ENCODE measurements around the gene PTOV1.

DNA sequence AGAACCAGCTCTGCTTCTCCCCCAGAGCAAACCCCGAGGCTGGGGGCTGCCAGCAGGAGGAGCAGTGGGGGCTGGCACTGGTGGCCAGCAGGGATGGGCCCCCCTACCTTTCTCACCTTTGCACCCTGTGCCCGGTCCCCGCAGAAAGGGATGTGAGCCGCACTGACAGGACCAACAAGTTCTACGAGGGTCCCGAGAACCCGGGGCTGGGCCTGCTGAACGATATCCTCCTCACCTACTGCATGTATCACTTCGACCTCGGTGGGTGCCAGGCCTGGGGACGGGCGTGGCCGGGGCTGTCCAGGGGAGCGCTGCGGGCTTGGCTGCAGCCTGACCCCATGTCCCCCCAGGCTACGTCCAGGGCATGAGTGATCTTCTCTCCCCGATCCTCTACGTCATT, 33.1 kb downstream of the PTOV1 start:
- TF ChIP-seq GABPA (IDR thresholded peaks at IDR 0.05 in 1 of 2, conservative IDR thresholded peaks at IDR 0.05 in 1 of 2) (no peak), RAD21 (IDR thresholded peaks at IDR 0.05) (no peak), EGR1 (IDR thresholded peaks at IDR 0.05; ENCODE audit: low read depth in 2 of 2) (no peak), FOXA2 (IDR thresholded peaks at IDR 0.05) (no peak), REST (IDR thresholded peaks at IDR 0.05) (no peak), CTCF (IDR thresholded peaks at IDR 0.05; ENCODE audit: low read depth, low read length, missing input control) (no peak), ATF3 (IDR thresholded peaks at IDR 0.05) (no peak), TAF1 (conservative IDR thresholded peaks at IDR 0.05) (no peak), JUND (IDR thresholded peaks at IDR 0.05) (no peak)
- TF ChIP-seq, protein P1, sequence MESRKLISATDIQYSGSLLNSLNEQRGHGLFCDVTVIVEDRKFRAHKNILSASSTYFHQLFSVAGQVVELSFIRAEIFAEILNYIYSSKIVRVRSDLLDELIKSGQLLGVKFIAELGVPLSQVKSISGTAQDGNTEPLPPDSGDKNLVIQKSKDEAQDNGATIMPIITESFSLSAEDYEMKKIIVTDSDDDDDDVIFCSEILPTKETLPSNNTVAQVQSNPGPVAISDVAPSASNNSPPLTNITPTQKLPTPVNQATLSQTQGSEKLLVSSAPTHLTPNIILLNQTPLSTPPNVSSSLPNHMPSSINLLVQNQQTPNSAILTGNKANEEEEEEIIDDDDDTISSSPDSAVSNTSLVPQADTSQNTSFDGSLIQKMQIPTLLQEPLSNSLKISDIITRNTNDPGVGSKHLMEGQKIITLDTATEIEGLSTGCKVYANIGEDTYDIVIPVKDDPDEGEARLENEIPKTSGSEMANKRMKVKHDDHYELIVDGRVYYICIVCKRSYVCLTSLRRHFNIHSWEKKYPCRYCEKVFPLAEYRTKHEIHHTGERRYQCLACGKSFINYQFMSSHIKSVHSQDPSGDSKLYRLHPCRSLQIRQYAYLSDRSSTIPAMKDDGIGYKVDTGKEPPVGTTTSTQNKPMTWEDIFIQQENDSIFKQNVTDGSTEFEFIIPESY (IDR thresholded peaks at IDR 0.05), result no peak
- TF ChIP-seq, protein P2, sequence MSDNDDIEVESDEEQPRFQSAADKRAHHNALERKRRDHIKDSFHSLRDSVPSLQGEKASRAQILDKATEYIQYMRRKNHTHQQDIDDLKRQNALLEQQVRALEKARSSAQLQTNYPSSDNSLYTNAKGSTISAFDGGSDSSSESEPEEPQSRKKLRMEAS (IDR thresholded peaks at IDR 0.05), result no peak
